Hepatocyte (in vitro differentiated cells): ENCODE measurements around the gene RNF115. TPM values are rescaled to one million over a fixed set of nuclear protein-coding genes. Genes with fewer than 3 reads are reported as not detected.
"Not testable (repeated sequence)": the region's sequence is repeated elsewhere in the genome, so short reads cannot be mapped to it uniquely, and the experiment has no call there.

Experiments used
- DNase-seq: peaks from one replicate; pipeline ENCODE4 v3.0.0-alpha.2; 2016; ENCODE audit warnings: low spot score
- H2AFZ ChIP-seq: fragments of 200-600 bp; sonication (generic); 2 replicates; pipeline ENCODE4 v1.6.0; 2016; ENCODE audit warnings: antibody characterized with exemption, mild to moderate bottlenecking
- H3K27ac ChIP-seq: fragments of 200-600 bp; sonication (generic); 2 replicates; pipeline ENCODE4 v1.5.1; 2016; ENCODE audit warnings: mild to moderate bottlenecking
- H3K27me3 ChIP-seq: fragments of 200-600 bp; sonication (generic); 2 replicates; pipeline ENCODE4 v1.6.1; 2016
- H3K36me3 ChIP-seq: fragments of 200-600 bp; sonication (generic); replicated peaks from 2 replicates; pipeline ENCODE4 v1.5.1; 2016; ENCODE audit warnings: low read depth; ENCODE audit not compliant: insufficient read depth
- H3K4me1 ChIP-seq: fragments of 200-600 bp; sonication (generic); 2 replicates; pipeline ENCODE4 v1.5.1; 2016; ENCODE audit warnings: mild to moderate bottlenecking, moderate library complexity; ENCODE audit not compliant: insufficient read depth
- H3K4me2 ChIP-seq: fragments of 200-600 bp; sonication (generic); 2 replicates; pipeline ENCODE4 v1.6.0; 2016
- H3K4me3 ChIP-seq: fragments of 200-600 bp; sonication (generic); 2 replicates; pipeline ENCODE4 v1.5.1; 2016; ENCODE audit warnings: mild to moderate bottlenecking
- H3K79me2 ChIP-seq: fragments of 200-600 bp; sonication (generic); 2 replicates; pipeline ENCODE4 v1.6.0; 2017; ENCODE audit warnings: mild to moderate bottlenecking
- H3K9me2 ChIP-seq: fragments of 200-600 bp; sonication (generic); replicated peaks from 2 replicates; pipeline ENCODE4 v1.6.0; 2017; ENCODE audit warnings: mild to moderate bottlenecking; ENCODE audit not compliant: insufficient read depth
- H3K9me3 ChIP-seq: fragments of 200-600 bp; sonication (generic); 2 replicates; pipeline ENCODE4 v1.5.1; 2016; ENCODE audit warnings: low read depth, mild to moderate bottlenecking
- H4K20me1 ChIP-seq: fragments of 200-600 bp; sonication (generic); 2 replicates; pipeline ENCODE4 v1.6.0; 2016; ENCODE audit warnings: mild to moderate bottlenecking; ENCODE audit not compliant: insufficient read depth, poor library complexity, severe bottlenecking
- EZH2 ChIP-seq: fragments of 200-600 bp; sonication (generic); IDR thresholded peaks from 2 replicates; pipeline ENCODE4 v1.6.1; 2016; ENCODE audit warnings: antibody characterized with exemption, mild to moderate bottlenecking, borderline replicate concordance
- EZH2phosphoT487 ChIP-seq: fragments of 200-600 bp; sonication (generic); IDR thresholded peaks from one replicate; pipeline ENCODE4 v1.6.1; 2018; ENCODE audit warnings: antibody characterized with exemption, mild to moderate bottlenecking, low read depth, moderate library complexity; ENCODE audit not compliant: unreplicated experiment, severe bottlenecking
- WGBS: methylation state at CpG from one replicate; pipeline ENCODE4 v1.1.6; 2016; ENCODE audit warnings: low lambda C conversion rate; ENCODE audit errors: missing lambda C conversion rate; 5-methylcytosine and 5-hydroxymethylcytosine counted together
- polyA plus RNA-seq: library from polyadenylated mRNA; unstranded; fragments of >200 nt; fragmentation: Nextera tagmentation; extraction: Ambion mirVana; gene quantifications from 2 replicates; pipeline ENCODE4 v1.2.1, GENCODE V29; 2016
- total RNA-seq: library from RNA; depleted of rRNA; stranded (reverse); fragments of >200 nt; gene quantifications from 2 replicates; pipeline ENCODE4 v1.2.3, GENCODE V29; 2014
- TF ChIP-seq, protein P1 (sequence below): fragments of 200-600 bp; sonication (generic); IDR thresholded peaks from 2 replicates; pipeline ENCODE4 v1.5.1; 2016; ENCODE audit warnings: antibody characterized with exemption, mild to moderate bottlenecking; ENCODE audit not compliant: poor library complexity

RNF115 gene
- total and polyA plus RNA-seq, 2 experiments from 2014 or later = 8.6 to 13.7 TPM

DNA sequence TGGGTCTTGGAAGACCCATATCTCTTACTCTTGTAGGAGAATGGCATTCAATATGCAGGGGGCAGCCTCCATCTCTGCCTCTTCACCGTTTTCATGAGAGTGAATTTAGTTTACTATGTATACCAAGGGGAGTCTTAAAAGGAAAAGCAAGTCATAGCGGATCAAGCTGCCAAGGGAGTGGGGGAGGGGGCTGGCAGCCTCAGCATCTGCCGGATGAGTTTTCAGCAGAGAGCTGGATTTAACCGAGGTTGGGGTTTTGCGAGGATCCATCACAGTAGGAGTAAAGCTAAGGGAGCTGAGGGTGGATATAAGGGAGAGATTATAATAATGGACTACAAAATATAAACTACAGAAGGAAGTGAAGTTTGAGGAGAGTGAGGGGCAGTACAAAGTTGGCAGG, 94.7 kb downstream of the RNF115 start:
- WGBS = 60% methylated on average over 5 of the region's 5 CpGs

DNA sequence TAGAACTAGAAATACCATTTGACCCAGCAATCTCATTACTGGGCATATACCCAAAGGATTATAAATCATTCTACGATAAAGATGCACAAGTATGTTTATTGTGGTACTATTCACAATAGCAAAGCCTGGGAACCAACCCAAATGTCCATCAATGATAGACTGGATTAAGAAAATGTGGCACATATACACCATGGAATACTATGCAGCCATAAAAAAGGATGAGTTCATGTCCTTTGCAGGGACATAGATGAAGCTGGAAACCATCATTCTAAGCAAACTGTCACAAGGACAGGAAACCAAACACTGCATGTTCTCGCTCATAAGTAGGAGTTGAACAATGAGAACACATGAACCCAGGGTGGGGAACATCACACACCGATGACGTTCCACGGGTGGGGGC, 97.7 kb downstream of the RNF115 start:
- H3K27me3 ChIP-seq, H2AFZ ChIP-seq, H3K4me3 ChIP-seq, H3K27ac ChIP-seq, H3K4me2 ChIP-seq, H3K36me3 ChIP-seq, H4K20me1 ChIP-seq, DNase-seq, H3K9me3 ChIP-seq, H3K79me2 ChIP-seq, H3K4me1 ChIP-seq, H3K9me2 ChIP-seq: not testable (repeated sequence)
- WGBS = 99% methylated on average over 5 of the region's 5 CpGs

More for the DNA sequence above, 94.7 kb downstream of the RNF115 start:
- Histone ChIP-seq H3K4me1 (no peaks in the 10 kb centered on the region), H3K79me2 (no peaks in the 10 kb centered on the region), H3K36me3 (no peaks in the 10 kb centered on the region), H3K4me3 (no peak overlapping the region), H3K27me3 (no peaks in the 10 kb centered on the region), H3K9me2 (no peaks in the 10 kb centered on the region), H4K20me1 (no peaks in the 10 kb centered on the region), H3K9me3 (no peaks in the 10 kb centered on the region), H3K4me2 (no peak overlapping the region), H3K27ac (no peak overlapping the region), H2AFZ (no peak overlapping the region)
- TF ChIP-seq, protein P1, sequence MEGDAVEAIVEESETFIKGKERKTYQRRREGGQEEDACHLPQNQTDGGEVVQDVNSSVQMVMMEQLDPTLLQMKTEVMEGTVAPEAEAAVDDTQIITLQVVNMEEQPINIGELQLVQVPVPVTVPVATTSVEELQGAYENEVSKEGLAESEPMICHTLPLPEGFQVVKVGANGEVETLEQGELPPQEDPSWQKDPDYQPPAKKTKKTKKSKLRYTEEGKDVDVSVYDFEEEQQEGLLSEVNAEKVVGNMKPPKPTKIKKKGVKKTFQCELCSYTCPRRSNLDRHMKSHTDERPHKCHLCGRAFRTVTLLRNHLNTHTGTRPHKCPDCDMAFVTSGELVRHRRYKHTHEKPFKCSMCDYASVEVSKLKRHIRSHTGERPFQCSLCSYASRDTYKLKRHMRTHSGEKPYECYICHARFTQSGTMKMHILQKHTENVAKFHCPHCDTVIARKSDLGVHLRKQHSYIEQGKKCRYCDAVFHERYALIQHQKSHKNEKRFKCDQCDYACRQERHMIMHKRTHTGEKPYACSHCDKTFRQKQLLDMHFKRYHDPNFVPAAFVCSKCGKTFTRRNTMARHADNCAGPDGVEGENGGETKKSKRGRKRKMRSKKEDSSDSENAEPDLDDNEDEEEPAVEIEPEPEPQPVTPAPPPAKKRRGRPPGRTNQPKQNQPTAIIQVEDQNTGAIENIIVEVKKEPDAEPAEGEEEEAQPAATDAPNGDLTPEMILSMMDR = no peak
- TF ChIP-seq EZH2 (no peak), EZH2phosphoT487 (no peak)
- DNase-seq = no peak

DNA sequence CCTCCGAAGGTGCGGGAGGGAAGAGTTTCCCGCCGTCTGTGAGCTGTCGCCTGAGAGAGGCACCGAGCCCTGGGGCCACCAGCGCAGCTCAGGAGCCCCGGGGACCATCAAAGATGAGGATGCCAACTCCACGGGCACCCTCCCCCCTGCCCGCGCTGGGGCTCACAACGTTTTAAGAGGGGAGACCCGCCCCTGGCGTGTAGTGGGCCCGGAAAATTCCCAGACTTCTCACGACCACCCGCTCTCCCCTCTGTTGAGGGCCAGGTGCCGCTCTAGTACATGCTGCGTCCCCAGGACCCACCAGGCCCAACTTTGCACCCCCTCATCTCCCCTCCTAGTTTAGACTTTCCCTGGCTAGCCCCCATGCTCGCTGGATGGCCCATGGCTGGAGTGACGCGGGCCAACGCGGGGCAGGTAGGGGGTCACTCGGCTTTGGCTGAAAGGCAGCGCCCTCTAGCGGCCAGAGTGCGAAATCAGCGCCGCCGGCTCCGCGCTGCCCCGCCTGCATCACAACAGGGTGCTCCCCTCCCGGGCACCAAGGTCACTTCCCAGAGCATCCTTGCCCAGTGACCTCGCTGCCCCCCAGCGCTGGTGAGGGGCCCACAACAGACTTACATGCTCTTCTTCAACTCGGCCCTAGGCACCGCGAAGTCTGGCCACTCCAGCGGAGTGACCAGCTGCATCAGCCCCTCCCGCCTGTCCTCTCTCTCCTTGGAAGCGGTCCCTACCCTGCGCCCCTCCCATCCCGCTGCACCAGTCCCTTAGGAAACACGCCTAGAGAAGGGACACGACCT, 102.8 kb downstream of the RNF115 start:
- peak overlapping the region; percentile 56 for H2AFZ ChIP-seq
- no peaks in the 10 kb centered on the region for H3K27me3 ChIP-seq
- peak; percentile 81 for DNase-seq
- H3K27ac ChIP-seq = no peak overlapping the region
- H3K9me2 ChIP-seq = no peaks in the 10 kb centered on the region
- H4K20me1 ChIP-seq = no peaks in the 10 kb centered on the region
- H3K79me2 ChIP-seq = no peaks in the 10 kb centered on the region
- peaks cover 14% of the 10 kb centered on the region for H3K4me1 ChIP-seq
- no peak overlapping the region for H3K4me3 ChIP-seq
- TF ChIP-seq, protein P1 = peak; percentile 86
- no peak for TF ChIP-seq EZH2
- TF ChIP-seq EZH2phosphoT487 = no peak
- no peaks in the 10 kb centered on the region for H3K9me3 ChIP-seq
- no peaks in the 10 kb centered on the region for H3K36me3 ChIP-seq
- WGBS = 28% methylated on average over 43 of the region's 47 CpGs
- H3K4me2 ChIP-seq = peak overlapping the region; percentile 84

DNA sequence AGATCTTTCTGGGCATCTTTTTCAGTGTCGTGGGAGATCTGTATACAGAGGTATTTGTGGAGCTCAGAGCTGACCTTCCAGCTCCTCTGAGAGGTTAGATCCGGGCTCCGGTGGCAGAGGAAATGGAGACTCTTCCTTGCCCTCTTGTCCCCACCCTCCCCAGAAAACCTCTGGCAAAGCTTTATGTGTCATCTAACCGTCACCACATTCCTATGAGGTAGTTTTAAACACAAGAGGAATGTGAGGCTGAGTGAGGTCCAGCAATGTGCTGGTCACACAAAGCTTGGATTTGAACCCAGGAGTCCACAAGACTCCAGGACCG, 103.4 kb downstream of the RNF115 start:
- peaks cover 14% of the 10 kb centered on the region for H3K4me1 ChIP-seq
- H3K4me2 ChIP-seq = peak overlapping the region; percentile 84
- no peaks in the 10 kb centered on the region for H3K27me3 ChIP-seq
- H3K36me3 ChIP-seq = no peaks in the 10 kb centered on the region
- TF ChIP-seq EZH2 (no peak), EZH2phosphoT487 (no peak)
- TF ChIP-seq, protein P1 = no peak
- no peaks in the 10 kb centered on the region for H4K20me1 ChIP-seq
- H3K79me2 ChIP-seq = no peaks in the 10 kb centered on the region
- H3K27ac ChIP-seq = no peak overlapping the region
- no peaks in the 10 kb centered on the region for H3K9me2 ChIP-seq
- peak; percentile 17 for DNase-seq
- H3K4me3 ChIP-seq = no peak overlapping the region
- H2AFZ ChIP-seq = no peak overlapping the region
- no peaks in the 10 kb centered on the region for H3K9me3 ChIP-seq
- 83% methylated on average over 5 of the region's 5 CpGs for WGBS
